ENCODE results near the gene FAM98C. TPM values are rescaled to one million over a fixed set of nuclear protein-coding genes. Genes with fewer than 3 reads are reported as not detected.

FAM98C gene
- total and polyA plus RNA-seq, 2 of the 13 experiments (the other 11 are each of a cell fraction or from before 2014, with no cell fraction given) = 10.0 to 11.5 TPM

DNA sequence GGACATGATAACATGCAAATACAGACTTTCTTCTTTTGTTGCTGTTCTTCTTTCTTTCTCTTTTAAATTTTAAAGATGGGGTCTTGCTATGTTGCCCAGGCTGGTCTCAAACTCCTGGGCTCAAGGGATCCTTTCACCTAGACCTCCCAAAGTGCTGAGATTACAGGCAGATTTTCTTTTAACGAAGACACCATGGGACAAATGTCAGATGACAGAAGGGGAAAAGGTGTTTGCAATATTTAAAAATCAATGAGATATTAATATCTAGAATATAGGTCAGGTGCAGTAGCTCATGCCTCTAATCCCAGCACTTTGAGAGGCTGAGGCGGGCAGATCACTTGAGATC lies 26.9 kb downstream of the FAM98C start:
- in situ Hi-C loops (cut with HindIII; ENCODE audit: extremely low pct_ligation_motif_present, low pct_unique_long_range_greater_than_20kb) = no loop called here
- FAIRE-seq = no peak
- no peak for TF ChIP-seq KDM6A (CRISPR knock-in tag; IDR thresholded peaks at IDR 0.05; ENCODE audit: low read depth)
- TF ChIP-seq, protein P1, sequence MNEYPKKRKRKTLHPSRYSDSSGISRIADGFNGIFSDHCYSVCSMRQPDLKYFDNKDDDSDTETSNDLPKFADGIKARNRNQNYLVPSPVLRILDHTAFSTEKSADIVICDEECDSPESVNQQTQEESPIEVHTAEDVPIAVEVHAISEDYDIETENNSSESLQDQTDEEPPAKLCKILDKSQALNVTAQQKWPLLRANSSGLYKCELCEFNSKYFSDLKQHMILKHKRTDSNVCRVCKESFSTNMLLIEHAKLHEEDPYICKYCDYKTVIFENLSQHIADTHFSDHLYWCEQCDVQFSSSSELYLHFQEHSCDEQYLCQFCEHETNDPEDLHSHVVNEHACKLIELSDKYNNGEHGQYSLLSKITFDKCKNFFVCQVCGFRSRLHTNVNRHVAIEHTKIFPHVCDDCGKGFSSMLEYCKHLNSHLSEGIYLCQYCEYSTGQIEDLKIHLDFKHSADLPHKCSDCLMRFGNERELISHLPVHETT (CRISPR knock-in tag; conservative IDR thresholded peaks at IDR 0.05) = no peak
- TF ChIP-seq NONO (IDR thresholded peaks at IDR 0.05) = no peak
- no peak for TF ChIP-seq NONO (CRISPR knock-in tag; conservative IDR thresholded peaks at IDR 0.05)
- TF ChIP-seq EHMT2 (IDR thresholded peaks at IDR 0.05; ENCODE audit: borderline replicate concordance, low read depth, low read length) = no peak
- no peak for TF ChIP-seq ZNF30 (CRISPR knock-in tag; IDR thresholded peaks at IDR 0.05)
- TF ChIP-seq, protein P2, sequence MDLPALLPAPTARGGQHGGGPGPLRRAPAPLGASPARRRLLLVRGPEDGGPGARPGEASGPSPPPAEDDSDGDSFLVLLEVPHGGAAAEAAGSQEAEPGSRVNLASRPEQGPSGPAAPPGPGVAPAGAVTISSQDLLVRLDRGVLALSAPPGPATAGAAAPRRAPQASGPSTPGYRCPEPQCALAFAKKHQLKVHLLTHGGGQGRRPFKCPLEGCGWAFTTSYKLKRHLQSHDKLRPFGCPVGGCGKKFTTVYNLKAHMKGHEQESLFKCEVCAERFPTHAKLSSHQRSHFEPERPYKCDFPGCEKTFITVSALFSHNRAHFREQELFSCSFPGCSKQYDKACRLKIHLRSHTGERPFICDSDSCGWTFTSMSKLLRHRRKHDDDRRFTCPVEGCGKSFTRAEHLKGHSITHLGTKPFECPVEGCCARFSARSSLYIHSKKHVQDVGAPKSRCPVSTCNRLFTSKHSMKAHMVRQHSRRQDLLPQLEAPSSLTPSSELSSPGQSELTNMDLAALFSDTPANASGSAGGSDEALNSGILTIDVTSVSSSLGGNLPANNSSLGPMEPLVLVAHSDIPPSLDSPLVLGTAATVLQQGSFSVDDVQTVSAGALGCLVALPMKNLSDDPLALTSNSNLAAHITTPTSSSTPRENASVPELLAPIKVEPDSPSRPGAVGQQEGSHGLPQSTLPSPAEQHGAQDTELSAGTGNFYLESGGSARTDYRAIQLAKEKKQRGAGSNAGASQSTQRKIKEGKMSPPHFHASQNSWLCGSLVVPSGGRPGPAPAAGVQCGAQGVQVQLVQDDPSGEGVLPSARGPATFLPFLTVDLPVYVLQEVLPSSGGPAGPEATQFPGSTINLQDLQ (CRISPR knock-in tag; IDR thresholded peaks at IDR 0.05) = no peak
- no peak for TF ChIP-seq KAT7 (CRISPR knock-in tag; IDR thresholded peaks at IDR 0.05; ENCODE audit: borderline replicate concordance)
- no peak for TF ChIP-seq ZEB1 (IDR thresholded peaks at IDR 0.05; ENCODE audit: insufficient replicate concordance, low read depth)
- no peak for TF ChIP-seq ZNF790 (CRISPR knock-in tag; IDR thresholded peaks at IDR 0.05; ENCODE audit: borderline replicate concordance)
- TF ChIP-seq ZNF101 (CRISPR knock-in tag; IDR thresholded peaks at IDR 0.05; ENCODE audit: borderline replicate concordance, low read depth) = no peak
- TF ChIP-seq ZFP36 (IDR thresholded peaks at IDR 0.05; ENCODE audit: borderline replicate concordance, low read depth, low read length, partially characterized antibody) = no peak
- TF ChIP-seq REXO4 (CRISPR knock-in tag; IDR thresholded peaks at IDR 0.05; ENCODE audit: borderline replicate concordance) = no peak
- TF ChIP-seq ZNF660 (CRISPR knock-in tag; IDR thresholded peaks at IDR 0.05; ENCODE audit: borderline replicate concordance, low read depth) = no peak
- no peak for TF ChIP-seq ZNF546 (CRISPR knock-in tag; conservative IDR thresholded peaks at IDR 0.05)
- TF ChIP-seq ZNF460 (CRISPR knock-in tag; IDR thresholded peaks at IDR 0.05; ENCODE audit: borderline replicate concordance) = no peak
- TF ChIP-seq FLYWCH1 (CRISPR knock-in tag; IDR thresholded peaks at IDR 0.05) = no peak
- no peak for TF ChIP-seq ZNF552 (CRISPR knock-in tag; IDR thresholded peaks at IDR 0.05; ENCODE audit: borderline replicate concordance)
- no peak for TF ChIP-seq TBX3 (IDR thresholded peaks at IDR 0.05; ENCODE audit: borderline replicate concordance)

More for the DNA sequence above, 26.9 kb downstream of the FAM98C start:
- Histone ChIP-seq H3K4me2 (ENCODE audit: low read depth, low read length) (no peak overlapping the region), H3K9me3 (ENCODE audit: low read length) (no peaks in the 10 kb centered on the region), H3K27me3 (ENCODE audit: control insufficient read depth in 1 of 2, insufficient read depth in 2 of 2, low read length in 2 of 2) (peaks cover 0 to 6% of the 10 kb centered on the region in 2 experiments; a peak in 1 of 5 replicates), H3K4me1 (ENCODE audit: insufficient read depth, low read length) (no peaks in the 10 kb centered on the region), H3K36me3 (replicated peaks in 1 of 2; ENCODE audit: control insufficient read depth in 1 of 2, insufficient read depth in 2 of 2, low read length in 2 of 2) (no peaks in the 10 kb centered on the region), H3K79me2 (ENCODE audit: insufficient read depth, low read length) (no peaks in the 10 kb centered on the region), H4K20me1 (ENCODE audit: insufficient read depth, low read length) (no peaks in the 10 kb centered on the region), H3K4me3 (replicated peaks in 1 of 3; ENCODE audit: insufficient read depth in 1 of 3, low read depth in 2 of 3, low read length in 3 of 3) (no peak overlapping the region), H3K27ac (ENCODE audit: extremely low read length, insufficient read depth, low read length) (no peak overlapping the region), H2AFZ (ENCODE audit: low read length) (no peak overlapping the region), H3K9ac (ENCODE audit: insufficient read depth, low read depth, low read length) (no peak overlapping the region)
- intact Hi-C loops (cut with micrococcal nuclease; ENCODE audit: unreplicated experiment) = no loop called here
- ATAC-seq (no peak), DNase-seq (ENCODE audit: low spot score) (no peak)
- WGBS (ENCODE audit: low lambda C conversion rate) = 6% methylated on average over 2 of the region's 2 CpGs
- ChIA-PET POLR2A (interaction anchor here (0.6 kb wide), 1 partner anchor 375 kb away, joined by 3 read pairs; no protein-coding TSS in a partner anchor), CTCF (ENCODE audit: low intra/inter-chr PET ratio, low total read pairs) (no interaction called here)
- BruUV-seq (replicated peaks) = no TSS peak
